Heart left ventricle (tissue), 16 donors: ENCODE data around the gene SLC39A3. TPM values are rescaled to one million over a fixed set of nuclear protein-coding genes. Genes with fewer than 3 reads are reported as not detected.

Experiments
- ATAC-seq, 4 donors: fragments of 200-7000 bp; cut with Tn5 transposase; one replicate each; pipeline ENCODE4 v1.9.1; 2020 to 2022; ENCODE audit warnings: moderate library complexity in 4 of 4, mild to moderate bottlenecking in 3 of 4, moderate number of reproducible peaks in 1 of 4
- DNase-seq, 5 donors: peaks; one replicate each; pipeline ENCODE4 v3.0.0-alpha.2; 2020
- H3K27ac ChIP-seq, 12 donors: fragments of 200-600 bp; sonication (generic) in 4 of 12; one replicate each; pipeline versions ENCODE4 v1.5.0 to v1.8.0; 2016 to 2022; ENCODE audit warnings: mild to moderate bottlenecking in 2 of 12
- H3K27me3 ChIP-seq, 9 donors: fragments of 200-600 bp; sonication (generic) in 2 of 9; one replicate each; pipeline versions ENCODE4 v1.5.1 to v1.8.0; 2016 to 2022; ENCODE audit warnings: mild to moderate bottlenecking in 3 of 9
- H3K36me3 ChIP-seq, 9 donors: fragments of 200-600 bp; sonication (generic) in 2 of 9; one replicate each; pipeline versions ENCODE4 v1.5.0 to v1.8.0; 2018 to 2022; ENCODE audit warnings: mild to moderate bottlenecking in 2 of 9
- H3K4me1 ChIP-seq, 12 donors: fragments of 200-600 bp; sonication (generic) in 4 of 12; one replicate each; pipeline versions ENCODE4 v1.5.0 to v1.8.0; 2016 to 2022; ENCODE audit warnings: mild to moderate bottlenecking in 3 of 12
- H3K4me3 ChIP-seq, 12 donors: fragments of 200-600 bp; sonication (generic) in 4 of 12; one replicate each; pipeline versions ENCODE4 v1.5.0 to v1.8.0; 2017 to 2022; ENCODE audit warnings: mild to moderate bottlenecking in 9 of 12, moderate library complexity in 4 of 12
- H3K9me3 ChIP-seq, 12 donors: fragments of 200-600 bp; sonication (generic) in 4 of 12; one replicate each; pipeline versions ENCODE4 v1.5.0 to v1.8.0; 2016 to 2022; ENCODE audit warnings: mild to moderate bottlenecking in 1 of 12
- CTCF ChIP-seq, 12 donors: fragments of 200-600 bp; sonication (generic) in 4 of 12; IDR thresholded peaks; one replicate each; pipeline versions ENCODE4 v1.5.0 to v1.8.0; 2018 to 2022; ENCODE audit warnings: antibody characterized with exemption in 12 of 12, mild to moderate bottlenecking in 5 of 12
- POLR2A ChIP-seq, 2 donors: fragments of 450-650 bp; IDR thresholded peaks; one replicate each; pipeline ENCODE4 v1.6.1; 2017; ENCODE audit warnings: antibody characterized with exemption in 2 of 2, mild to moderate bottlenecking in 2 of 2, moderate library complexity in 2 of 2
- WGBS, 4 donors: extraction: QIAGEN DNeasy Blood & Tissue Kit in 2 of 4; methylation state at CpG; one replicate each; pipeline versions ENCODE4 v1.1.5 to v1.1.7; 2013 to 2018; 5-methylcytosine and 5-hydroxymethylcytosine counted together
- intact Hi-C, 10 donors: fragments of 100-400 bp; cut with DNase I; formaldehyde crosslinking; loops; one replicate each; pipeline versions ENCODE4 v1.11.1 to v1.14.2; 2022
- polyA plus RNA-seq, 2 donors: library from polyadenylated mRNA; stranded (reverse); fragments of 200-250 nt; gene quantifications; one replicate each; pipeline ENCODE4 v1.2.3, GENCODE V29; 2013
- total RNA-seq, 9 donors: library from RNA; depleted of rRNA in 2 of 9; stranded (reverse); fragments of >200 nt in 2 of 9; fragmentation: NEBNext Ultra II Directional in 3 of 9; extraction: Animal tissue kit (Norgen Biotek cat#: 25700) in 3 of 9; gene quantifications; one replicate each; pipeline versions ENCODE4 v1.1.0 to v1.2.4, GENCODE V29; 2016 to 2023
- donor health status: ischemic (EF 13 %, LVEDD 7.1; RV severe dilation, severe dysfunction).
- donor health status: healthy with polysubstance abuse.
- donor health status: DM: no; HTN: yes; CAD: no.
- donor health status: DM: no; HTN: no; CAD: no.
- donor health status: ischemic (EF 25% LVEDD 6.9; RV normal size, moderate dysfunction).
- donor health status: ischemic (EF 25% LVEDD 5.7; RV mildly dilated, moderate dysfunction).
- donor health status: healthy.
- donor health status: DM: yes; HTN: yes; CAD: no.
- donor health status: ischemic (EF 35%, LVEDD 5.7; RV mildly dilated, moderate dysfunction).
- donor health status: nonischemic (EF 11% LVEDD 7.7; RV severe dilation, severe dysfunction).
- donor health status: DM: yes; HTN: yes; CAD: no.
- donor health status: PGD.
- donor health status: ischemic (EF 29% LVEDD 5.4; RV normal size, mild dysfunction).
- donor health status: nonischemic (EF 23%, LVEDD 6.1; RV moderate dilation, normal function).

SLC39A3 gene
- total and polyA plus RNA-seq, 11 donors, result 16.4 to 63.7 (median 30.9) TPM

GRCh38 chr19:2726160-2726855 is 13.5 kb downstream of the SLC39A3 start:
- Histone ChIP-seq H3K4me1 (peaks cover 0 to 27% (median 13%) of the 10 kb centered on the region in 12 donors), H3K36me3 (no peaks in the 10 kb centered on the region), H3K4me3 (no peak overlapping the region), H3K27me3 (peaks cover 0 to 38% (median 12%) of the 10 kb centered on the region in 9 donors), H3K27ac (no peak overlapping the region), H3K9me3 (no peaks in the 10 kb centered on the region)
- no peak for TF ChIP-seq CTCF (IDR thresholded peaks at IDR 0.05)
- no peak for TF ChIP-seq POLR2A (IDR thresholded peaks at IDR 0.05)
- DNase-seq (peak in 1 of 5 donors; percentile 16), ATAC-seq (no peak)
- 74 to 80% (median 76%) methylated on average over 13 to 15 of the region's 15 CpGs for WGBS, 4 donors
- intact Hi-C loops, result loop anchor here in 2 of 10 donors (10.0 kb wide), 1 partner anchor 62 kb away; no protein-coding TSS in a partner anchor

- intact Hi-C loops, result loop anchor here in 3 of 10 donors (5.0 to 10.0 kb wide), 2 partner anchors 59 to 62 kb away; no protein-coding TSS in a partner anchor
- peak overlapping the region in 5 of 12 donors; percentile 81 to 95 (median 92) for H3K27ac ChIP-seq
- TF ChIP-seq CTCF (IDR thresholded peaks at IDR 0.05), result no peak
- TF ChIP-seq POLR2A (IDR thresholded peaks at IDR 0.05), result no peak
- H3K4me1 ChIP-seq, result peaks cover 0 to 39% (median 13%) of the 10 kb centered on the region in 12 donors
- ATAC-seq (no peak), DNase-seq (peak in 2 of 5 donors; percentile 11 to 25)
- H3K27me3 ChIP-seq, result peaks cover 9 to 54% (median 23%) of the 10 kb centered on the region in 9 donors
- WGBS, 4 donors, result 47 to 65% (median 57%) methylated on average over 4 to 7 of the region's 7 CpGs
- no peak overlapping the region for H3K4me3 ChIP-seq
- no peaks in the 10 kb centered on the region for H3K9me3 ChIP-seq
- no peaks in the 10 kb centered on the region for H3K36me3 ChIP-seq
These were observed 15.7 kb downstream of the SLC39A3 start for GRCh38 chr19:2724148-2724557.

GRCh38 chr19:2723747-2724146 is 16.1 kb downstream of the SLC39A3 start:
- H3K27me3 ChIP-seq, result peaks cover 9 to 54% (median 23%) of the 10 kb centered on the region in 9 donors
- no peak for ATAC-seq
- intact Hi-C loops, result loop anchor here in 3 of 10 donors (5.0 to 10.0 kb wide), 2 partner anchors 59 to 61 kb away; no protein-coding TSS in a partner anchor

More at GRCh38 chr19:2723747-2724146, 16.1 kb downstream of the SLC39A3 start:
- Histone ChIP-seq H3K36me3 (no peaks in the 10 kb centered on the region), H3K4me1 (peaks cover 0 to 42% (median 13%) of the 10 kb centered on the region in 12 donors), H3K27ac (peak overlapping the region in 11 of 12 donors; percentile 77 to 95 (median 90)), H3K9me3 (no peaks in the 10 kb centered on the region), H3K4me3 (no peak overlapping the region)
- no peak for TF ChIP-seq CTCF (IDR thresholded peaks at IDR 0.05)
- TF ChIP-seq POLR2A (IDR thresholded peaks at IDR 0.05), result no peak
- WGBS, 4 donors, result 55 to 71% (median 64%) methylated on average over 12 to 14 of the region's 14 CpGs
- DNase-seq, result peak in 2 of 5 donors; percentile 22 to 28
